T1000 (cell line): ENCODE measurements around the gene ARL8B.

Experiments used
- DNase-seq: peaks from one replicate; lab custom pipeline; 2025; ENCODE audit warnings: mixed read lengths; lab: John Stamatoyannopoulos, UW

The ARL8B gene

GRCh38 chr3:5212628-5213573 is 90.8 kb downstream of the ARL8B start:
- no peak for DNase-seq

GRCh38 chr3:5213574-5213966 is 91.5 kb downstream of the ARL8B start:
- DNase-seq, result no peak

GRCh38 chr3:5214352-5214751 is 92.3 kb downstream of the ARL8B start:
- no peak for DNase-seq

DNA sequence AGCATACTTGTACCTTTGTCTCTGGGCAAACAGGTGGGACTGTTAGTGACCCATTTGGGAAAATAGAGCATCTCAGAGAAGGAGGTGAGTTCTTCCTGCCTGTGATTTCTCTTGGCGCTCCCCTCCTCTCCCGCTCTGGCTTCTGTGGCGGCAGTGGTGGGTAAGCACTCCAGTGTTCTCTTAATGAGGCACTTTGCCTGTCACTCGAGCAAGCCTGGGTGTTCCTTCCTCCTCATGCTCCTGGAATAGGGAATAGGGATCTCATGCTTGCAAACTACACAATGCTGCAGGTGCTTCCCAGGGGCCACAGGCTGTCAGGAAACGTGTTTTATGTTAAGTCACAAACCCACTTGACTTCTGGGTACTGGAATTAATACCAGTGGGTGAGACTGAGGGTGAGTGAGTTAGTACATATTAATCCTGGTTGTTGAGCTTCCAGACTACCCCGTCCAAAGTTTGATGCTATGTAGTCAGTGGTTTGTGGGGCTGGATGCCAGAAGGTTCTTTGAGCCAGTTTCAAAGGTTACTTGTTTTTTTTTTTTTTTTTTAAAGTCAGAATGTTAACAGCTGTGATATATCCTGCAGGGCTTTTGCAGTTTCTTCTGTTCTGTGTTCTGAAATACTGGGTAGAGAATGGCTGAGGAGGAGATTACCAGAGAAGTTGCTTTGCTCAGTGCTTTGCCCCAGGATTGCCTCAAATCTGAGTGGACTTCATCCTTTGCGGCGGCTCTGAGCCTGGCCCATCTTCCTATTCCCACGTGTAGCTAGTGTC is 95.9 kb downstream of the ARL8B start:
- DNase-seq, result no peak

- DNase-seq, result no peak
These were observed 96.7 kb downstream of the ARL8B start for GRCh38 chr3:5218815-5219214.

DNA sequence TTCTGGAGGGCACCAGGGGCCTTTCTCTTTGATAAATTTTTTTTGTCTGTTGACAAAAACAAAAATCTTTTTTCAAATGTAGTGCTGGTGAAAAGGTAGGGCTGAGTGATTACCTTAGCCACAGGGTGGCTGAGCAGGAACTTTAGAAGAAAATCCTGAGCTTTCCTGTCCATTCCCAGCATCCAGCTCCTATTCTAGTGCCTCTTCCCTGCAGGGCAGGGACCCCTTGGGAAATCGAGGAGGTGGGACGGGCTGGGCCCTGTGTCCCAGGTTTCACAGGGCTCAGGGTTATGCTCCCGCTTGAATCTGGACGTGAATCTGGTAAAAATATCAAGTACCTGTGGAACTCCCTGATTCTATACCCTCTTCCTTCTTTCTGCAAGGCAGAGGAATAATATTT is 97.1 kb downstream of the ARL8B start:
- DNase-seq, result no peak

DNA sequence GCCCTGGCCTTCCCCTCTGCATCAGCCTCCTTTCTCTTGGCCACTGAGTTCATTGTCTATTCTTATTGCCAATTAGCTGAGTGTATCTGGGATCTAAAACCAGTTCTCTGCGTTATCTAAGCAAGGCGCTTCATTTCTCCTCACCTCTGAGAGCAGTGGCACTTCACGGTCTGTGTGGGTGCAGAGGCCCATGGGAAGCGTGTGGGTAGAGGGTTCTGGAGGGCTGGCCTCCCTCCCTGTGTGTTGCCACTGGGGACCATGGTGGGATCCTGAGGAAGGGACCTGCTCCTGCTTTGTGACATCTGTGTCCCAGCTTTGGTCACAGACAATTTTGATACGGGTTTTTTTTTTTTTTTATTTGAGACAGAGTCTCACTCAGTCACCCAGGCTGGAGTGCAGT is 98.1 kb downstream of the ARL8B start:
- no peak for DNase-seq

- no peak for DNase-seq
These were observed 98.8 kb downstream of the ARL8B start for GRCh38 chr3:5220667-5221431.

DNA sequence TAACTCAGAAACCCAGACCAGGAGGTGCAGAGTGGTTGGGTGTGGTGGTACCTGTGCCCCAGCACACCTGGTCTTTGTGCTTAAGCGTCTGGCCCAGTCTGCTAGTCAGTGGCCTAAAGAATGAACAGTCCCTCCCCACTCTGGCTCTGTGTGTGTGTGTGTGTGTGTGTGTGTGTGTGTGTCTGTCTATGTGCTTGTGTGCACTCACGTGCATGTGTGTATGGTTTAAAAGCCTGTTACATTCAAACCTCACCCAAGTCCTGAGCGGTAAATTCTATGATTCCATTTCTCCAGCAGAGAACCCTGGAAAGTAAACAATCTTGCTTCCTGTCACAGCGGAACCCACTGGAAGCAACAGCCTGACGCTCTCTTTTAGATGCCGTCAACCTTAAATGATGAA is 99.6 kb downstream of the ARL8B start:
- DNase-seq, result no peak

DNA sequence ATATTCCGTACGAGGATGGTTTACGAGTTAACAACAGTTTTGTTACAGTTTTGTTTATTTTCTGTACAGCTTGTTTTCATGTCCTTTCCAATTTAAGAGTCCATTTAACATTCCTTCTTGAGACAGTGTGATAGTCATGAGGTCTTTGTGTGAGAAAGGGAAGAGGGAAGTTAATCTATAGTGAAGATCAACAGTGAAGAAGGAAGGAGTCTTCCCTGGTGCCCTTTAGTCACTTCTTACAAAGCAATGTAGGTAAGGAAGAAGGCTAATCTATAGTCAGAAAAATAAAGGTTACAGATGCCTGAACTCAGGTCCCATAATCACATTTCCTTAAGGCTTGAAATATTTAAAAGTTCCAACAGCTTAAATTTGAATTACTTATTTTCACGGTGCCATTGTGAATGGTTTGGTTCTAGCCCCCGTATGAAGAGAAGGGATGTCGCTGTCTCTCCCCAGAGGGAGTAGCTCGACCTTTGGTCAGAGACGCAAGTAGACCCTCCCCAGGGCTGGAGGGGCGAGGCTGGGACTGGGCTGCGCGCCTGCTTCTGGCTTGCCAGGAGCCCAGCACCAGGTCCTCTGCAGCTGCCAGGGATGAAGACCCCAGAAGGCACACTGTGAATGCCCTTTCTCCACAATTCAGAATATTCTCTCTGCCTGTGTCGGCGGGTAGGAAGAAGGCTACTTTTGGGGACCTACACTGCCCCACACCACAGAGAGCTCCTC is 100.4 kb downstream of the ARL8B start:
- no peak for DNase-seq

DNA sequence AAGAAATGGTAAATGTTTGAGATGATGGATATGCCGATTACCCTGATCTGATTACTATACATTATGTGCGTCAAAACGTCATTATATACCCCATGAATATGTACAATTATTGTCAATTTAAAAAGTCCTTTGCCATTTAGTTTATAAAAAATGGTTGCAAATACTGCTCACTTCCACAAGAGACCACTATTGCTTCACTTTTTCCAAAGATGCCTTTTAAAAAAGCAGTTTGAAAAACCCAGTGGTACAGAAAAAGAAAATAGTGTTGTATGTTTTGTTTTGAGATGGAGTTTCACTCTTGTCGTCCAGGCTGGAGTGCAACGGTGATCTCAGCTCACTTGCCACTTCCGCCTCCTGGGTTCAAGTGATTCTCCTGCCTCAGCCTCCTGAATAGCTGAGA is 104.7 kb downstream of the ARL8B start:
- no peak for DNase-seq

GRCh38 chr3:5227812-5228211 is 105.7 kb downstream of the ARL8B start:
- no peak for DNase-seq

DNA sequence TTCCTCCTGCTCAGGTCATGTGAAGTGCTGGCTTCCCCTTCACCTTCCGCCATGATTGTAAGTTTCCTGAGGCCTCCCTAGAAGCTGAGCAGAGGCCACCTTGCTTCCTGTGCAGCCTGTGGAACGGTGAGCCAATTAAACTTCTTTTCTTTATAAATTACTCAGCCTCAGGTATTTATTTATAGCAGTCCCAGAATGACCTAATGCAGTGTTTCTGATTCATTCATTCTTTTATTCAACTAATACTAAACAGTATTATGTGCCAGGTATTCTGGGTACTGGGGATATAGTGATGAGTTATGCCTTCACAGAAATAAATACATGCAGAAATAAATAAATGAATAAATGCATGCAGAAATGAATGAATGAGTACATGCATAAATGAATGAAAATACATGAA is 107.3 kb downstream of the ARL8B start:
- DNase-seq, result no peak
